WTC11 (cell line): ENCODE results near the gene CDCP1.

Experiments
- CREB1 ChIP-seq: sonication (generic); formaldehyde crosslinking; IDR thresholded peaks from 2 replicates; pipeline ENCODE4 v1.8.0; 2023; ENCODE audit warnings: mild to moderate bottlenecking, missing genetic modification reagents
- CREM ChIP-seq: sonication (generic); formaldehyde crosslinking; IDR thresholded peaks from 2 replicates; pipeline ENCODE4 v1.8.1; 2022; ENCODE audit warnings: mild to moderate bottlenecking, missing genetic modification reagents, moderate library complexity
- NR3C1 ChIP-seq: sonication (generic); formaldehyde crosslinking; conservative IDR thresholded peaks from 2 replicates; pipeline ENCODE4 v1.8.1; 2023; ENCODE audit warnings: low read depth, mild to moderate bottlenecking, missing genetic modification reagents
- PRRX2 ChIP-seq: fragments of 250-450 bp; sonication (Bioruptor Pico); IDR thresholded peaks from 2 replicates; pipeline ENCODE4 v1.8.0; 2021; ENCODE audit warnings: mild to moderate bottlenecking
- TF ChIP-seq, protein P1 (sequence below): sonication (generic); formaldehyde crosslinking; IDR thresholded peaks from 2 replicates; pipeline ENCODE4 v1.8.1; 2023; ENCODE audit warnings: mild to moderate bottlenecking, missing genetic modification reagents
- TF ChIP-seq, protein P2 (sequence below): fragments of 200-600 bp; IDR thresholded peaks from 2 replicates; pipeline ENCODE4 v1.8.0; 2022; ENCODE audit warnings: antibody characterized with exemption
- TF ChIP-seq, protein P3 (sequence below): sonication (generic); formaldehyde crosslinking; IDR thresholded peaks from 2 replicates; pipeline ENCODE4 v1.8.0; 2022; ENCODE audit warnings: mild to moderate bottlenecking, missing genetic modification reagents
- TF ChIP-seq, protein P4 (sequence below): sonication (generic); formaldehyde crosslinking; IDR thresholded peaks from 2 replicates; pipeline ENCODE4 v1.8.0; 2022; ENCODE audit warnings: mild to moderate bottlenecking, missing genetic modification reagents
- TF ChIP-seq, protein P5 (sequence below): sonication (generic); formaldehyde crosslinking; IDR thresholded peaks from 2 replicates; pipeline ENCODE4 v1.8.0; 2022; ENCODE audit warnings: mild to moderate bottlenecking, missing genetic modification reagents
- TF ChIP-seq, protein P6 (sequence below): sonication (generic); formaldehyde crosslinking; IDR thresholded peaks from 2 replicates; pipeline ENCODE4 v1.8.0; 2022; ENCODE audit warnings: mild to moderate bottlenecking, missing genetic modification reagents

DNA sequence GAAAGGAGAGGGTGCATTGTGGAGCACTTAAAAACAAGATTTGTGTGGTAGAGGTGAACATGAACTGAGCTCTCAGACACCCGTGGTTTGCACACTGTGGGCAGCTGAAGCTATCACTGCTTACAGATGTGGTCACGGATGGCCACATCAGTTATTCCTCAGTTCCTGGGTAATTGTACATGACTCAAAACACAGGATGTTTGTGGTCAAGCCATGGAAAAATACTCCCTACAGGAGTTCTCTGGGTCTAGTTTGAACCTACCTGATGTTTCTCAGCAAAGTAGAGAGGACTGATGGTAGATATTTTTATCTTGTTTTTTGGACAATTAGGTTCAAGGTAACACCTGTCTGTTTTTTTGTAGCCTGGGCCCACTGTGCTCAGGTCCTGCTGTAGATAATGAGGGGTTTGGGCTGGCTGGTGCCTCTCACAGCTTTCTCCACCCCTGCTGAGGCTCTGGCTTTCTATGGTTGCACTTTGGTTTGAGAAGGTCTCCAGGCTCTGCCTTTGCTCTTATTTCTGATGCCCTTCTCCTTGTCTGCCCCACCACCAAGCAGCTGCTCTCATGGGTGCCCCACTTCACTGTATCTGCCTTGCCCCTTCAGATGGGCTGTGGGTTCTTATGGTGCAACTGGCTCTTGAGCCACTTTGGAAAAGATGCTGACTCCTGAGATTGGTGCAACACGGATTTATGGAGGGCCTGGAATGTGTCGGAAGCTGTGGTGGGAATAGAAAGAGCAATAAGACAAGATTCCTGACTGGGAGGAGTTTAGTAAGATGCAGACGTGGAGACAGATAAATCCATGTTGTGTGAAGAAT lies 40.1 kb downstream of the CDCP1 start:
- TF ChIP-seq PRRX2 (CRISPR knock-in tag) (no peak), CREM (CRISPR knock-in tag) (no peak), NR3C1 (CRISPR knock-in tag) (no peak), CREB1 (no peak)
- TF ChIP-seq, protein P1, sequence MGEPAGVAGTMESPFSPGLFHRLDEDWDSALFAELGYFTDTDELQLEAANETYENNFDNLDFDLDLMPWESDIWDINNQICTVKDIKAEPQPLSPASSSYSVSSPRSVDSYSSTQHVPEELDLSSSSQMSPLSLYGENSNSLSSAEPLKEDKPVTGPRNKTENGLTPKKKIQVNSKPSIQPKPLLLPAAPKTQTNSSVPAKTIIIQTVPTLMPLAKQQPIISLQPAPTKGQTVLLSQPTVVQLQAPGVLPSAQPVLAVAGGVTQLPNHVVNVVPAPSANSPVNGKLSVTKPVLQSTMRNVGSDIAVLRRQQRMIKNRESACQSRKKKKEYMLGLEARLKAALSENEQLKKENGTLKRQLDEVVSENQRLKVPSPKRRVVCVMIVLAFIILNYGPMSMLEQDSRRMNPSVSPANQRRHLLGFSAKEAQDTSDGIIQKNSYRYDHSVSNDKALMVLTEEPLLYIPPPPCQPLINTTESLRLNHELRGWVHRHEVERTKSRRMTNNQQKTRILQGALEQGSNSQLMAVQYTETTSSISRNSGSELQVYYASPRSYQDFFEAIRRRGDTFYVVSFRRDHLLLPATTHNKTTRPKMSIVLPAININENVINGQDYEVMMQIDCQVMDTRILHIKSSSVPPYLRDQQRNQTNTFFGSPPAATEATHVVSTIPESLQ (CRISPR knock-in tag) = no peak
- TF ChIP-seq, protein P2, sequence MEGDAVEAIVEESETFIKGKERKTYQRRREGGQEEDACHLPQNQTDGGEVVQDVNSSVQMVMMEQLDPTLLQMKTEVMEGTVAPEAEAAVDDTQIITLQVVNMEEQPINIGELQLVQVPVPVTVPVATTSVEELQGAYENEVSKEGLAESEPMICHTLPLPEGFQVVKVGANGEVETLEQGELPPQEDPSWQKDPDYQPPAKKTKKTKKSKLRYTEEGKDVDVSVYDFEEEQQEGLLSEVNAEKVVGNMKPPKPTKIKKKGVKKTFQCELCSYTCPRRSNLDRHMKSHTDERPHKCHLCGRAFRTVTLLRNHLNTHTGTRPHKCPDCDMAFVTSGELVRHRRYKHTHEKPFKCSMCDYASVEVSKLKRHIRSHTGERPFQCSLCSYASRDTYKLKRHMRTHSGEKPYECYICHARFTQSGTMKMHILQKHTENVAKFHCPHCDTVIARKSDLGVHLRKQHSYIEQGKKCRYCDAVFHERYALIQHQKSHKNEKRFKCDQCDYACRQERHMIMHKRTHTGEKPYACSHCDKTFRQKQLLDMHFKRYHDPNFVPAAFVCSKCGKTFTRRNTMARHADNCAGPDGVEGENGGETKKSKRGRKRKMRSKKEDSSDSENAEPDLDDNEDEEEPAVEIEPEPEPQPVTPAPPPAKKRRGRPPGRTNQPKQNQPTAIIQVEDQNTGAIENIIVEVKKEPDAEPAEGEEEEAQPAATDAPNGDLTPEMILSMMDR = no peak
- TF ChIP-seq, protein P3, sequence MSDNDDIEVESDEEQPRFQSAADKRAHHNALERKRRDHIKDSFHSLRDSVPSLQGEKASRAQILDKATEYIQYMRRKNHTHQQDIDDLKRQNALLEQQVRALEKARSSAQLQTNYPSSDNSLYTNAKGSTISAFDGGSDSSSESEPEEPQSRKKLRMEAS (CRISPR knock-in tag) = no peak
- TF ChIP-seq, protein P4, sequence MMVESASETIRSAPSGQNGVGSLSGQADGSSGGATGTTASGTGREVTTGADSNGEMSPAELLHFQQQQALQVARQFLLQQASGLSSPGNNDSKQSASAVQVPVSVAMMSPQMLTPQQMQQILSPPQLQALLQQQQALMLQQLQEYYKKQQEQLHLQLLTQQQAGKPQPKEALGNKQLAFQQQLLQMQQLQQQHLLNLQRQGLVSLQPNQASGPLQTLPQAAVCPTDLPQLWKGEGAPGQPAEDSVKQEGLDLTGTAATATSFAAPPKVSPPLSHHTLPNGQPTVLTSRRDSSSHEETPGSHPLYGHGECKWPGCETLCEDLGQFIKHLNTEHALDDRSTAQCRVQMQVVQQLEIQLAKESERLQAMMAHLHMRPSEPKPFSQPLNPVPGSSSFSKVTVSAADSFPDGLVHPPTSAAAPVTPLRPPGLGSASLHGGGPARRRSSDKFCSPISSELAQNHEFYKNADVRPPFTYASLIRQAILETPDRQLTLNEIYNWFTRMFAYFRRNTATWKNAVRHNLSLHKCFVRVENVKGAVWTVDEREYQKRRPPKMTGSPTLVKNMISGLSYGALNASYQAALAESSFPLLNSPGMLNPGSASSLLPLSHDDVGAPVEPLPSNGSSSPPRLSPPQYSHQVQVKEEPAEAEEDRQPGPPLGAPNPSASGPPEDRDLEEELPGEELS (CRISPR knock-in tag) = no peak
- TF ChIP-seq, protein P5, sequence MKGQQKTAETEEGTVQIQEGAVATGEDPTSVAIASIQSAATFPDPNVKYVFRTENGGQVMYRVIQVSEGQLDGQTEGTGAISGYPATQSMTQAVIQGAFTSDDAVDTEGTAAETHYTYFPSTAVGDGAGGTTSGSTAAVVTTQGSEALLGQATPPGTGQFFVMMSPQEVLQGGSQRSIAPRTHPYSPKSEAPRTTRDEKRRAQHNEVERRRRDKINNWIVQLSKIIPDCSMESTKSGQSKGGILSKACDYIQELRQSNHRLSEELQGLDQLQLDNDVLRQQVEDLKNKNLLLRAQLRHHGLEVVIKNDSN = no peak
- TF ChIP-seq, protein P6, sequence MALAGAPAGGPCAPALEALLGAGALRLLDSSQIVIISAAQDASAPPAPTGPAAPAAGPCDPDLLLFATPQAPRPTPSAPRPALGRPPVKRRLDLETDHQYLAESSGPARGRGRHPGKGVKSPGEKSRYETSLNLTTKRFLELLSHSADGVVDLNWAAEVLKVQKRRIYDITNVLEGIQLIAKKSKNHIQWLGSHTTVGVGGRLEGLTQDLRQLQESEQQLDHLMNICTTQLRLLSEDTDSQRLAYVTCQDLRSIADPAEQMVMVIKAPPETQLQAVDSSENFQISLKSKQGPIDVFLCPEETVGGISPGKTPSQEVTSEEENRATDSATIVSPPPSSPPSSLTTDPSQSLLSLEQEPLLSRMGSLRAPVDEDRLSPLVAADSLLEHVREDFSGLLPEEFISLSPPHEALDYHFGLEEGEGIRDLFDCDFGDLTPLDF (CRISPR knock-in tag) = no peak
